Measurements from ENCODE around the gene NEK1. TPM values are rescaled to one million over a fixed set of nuclear protein-coding genes. Genes with fewer than 3 reads are reported as not detected.

Gene NEK1
- total and polyA plus RNA-seq, 2 of the 13 experiments (the other 11 are each of a cell fraction or from before 2014, with no cell fraction given), result 2.9 to 5.4 TPM

GRCh38 chr4:169611991-169612870 lies at the start of gene NEK1 (continued):
- no peak for TF ChIP-seq EED (CRISPR knock-in tag; IDR thresholded peaks at IDR 0.05)
- no peak for TF ChIP-seq MAFF (IDR thresholded peaks at IDR 0.05; ENCODE audit: low read depth, low read length)
- TF ChIP-seq ZNF546 (CRISPR knock-in tag; conservative IDR thresholded peaks at IDR 0.05), result no peak
- TF ChIP-seq RCOR2 (CRISPR knock-in tag; IDR thresholded peaks at IDR 0.05), result no peak
- no peak for TF ChIP-seq NFRKB (IDR thresholded peaks at IDR 0.05)
- TF ChIP-seq ZNF816 (CRISPR knock-in tag; IDR thresholded peaks at IDR 0.05; ENCODE audit: borderline replicate concordance), result no peak; the same call in 1 of the 2 replicates
- TF ChIP-seq ZNF3 (CRISPR knock-in tag; IDR thresholded peaks at IDR 0.05), result no peak
- no peak for TF ChIP-seq NFE2 (CRISPR knock-in tag; IDR thresholded peaks at IDR 0.05)
- TF ChIP-seq, protein P1, sequence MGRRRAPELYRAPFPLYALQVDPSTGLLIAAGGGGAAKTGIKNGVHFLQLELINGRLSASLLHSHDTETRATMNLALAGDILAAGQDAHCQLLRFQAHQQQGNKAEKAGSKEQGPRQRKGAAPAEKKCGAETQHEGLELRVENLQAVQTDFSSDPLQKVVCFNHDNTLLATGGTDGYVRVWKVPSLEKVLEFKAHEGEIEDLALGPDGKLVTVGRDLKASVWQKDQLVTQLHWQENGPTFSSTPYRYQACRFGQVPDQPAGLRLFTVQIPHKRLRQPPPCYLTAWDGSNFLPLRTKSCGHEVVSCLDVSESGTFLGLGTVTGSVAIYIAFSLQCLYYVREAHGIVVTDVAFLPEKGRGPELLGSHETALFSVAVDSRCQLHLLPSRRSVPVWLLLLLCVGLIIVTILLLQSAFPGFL (CRISPR knock-in tag; IDR thresholded peaks at IDR 0.05), result no peak
- no peak for TF ChIP-seq TARDBP (CRISPR knock-in tag; IDR thresholded peaks at IDR 0.05)
- TF ChIP-seq MBD4 (IDR thresholded peaks at IDR 0.05; ENCODE audit: borderline replicate concordance, low read length), result no peak
- TF ChIP-seq EEA1 (CRISPR knock-in tag; IDR thresholded peaks at IDR 0.05; ENCODE audit: borderline replicate concordance), result no peak
- TF ChIP-seq TEAD3 (CRISPR knock-in tag; optimal IDR thresholded peaks at IDR 0.05; ENCODE audit: borderline replicate concordance), result no peak
- TF ChIP-seq ZNF138 (CRISPR knock-in tag; IDR thresholded peaks at IDR 0.05; ENCODE audit: low read depth), result peak; percentile 80; the same call in 1 of the 2 replicates
- no peak; the same call in 1 of the 2 replicates for TF ChIP-seq ZNF772 (CRISPR knock-in tag; IDR thresholded peaks at IDR 0.05)
- TF ChIP-seq DZIP1 (CRISPR knock-in tag; IDR thresholded peaks at IDR 0.05), result 0 out of 2 replicates have a peak, but pooled peaks have one; percentile 40
- no peak for TF ChIP-seq RBAK (CRISPR knock-in tag; IDR thresholded peaks at IDR 0.05)
- TF ChIP-seq NFIB (CRISPR knock-in tag; IDR thresholded peaks at IDR 0.05; ENCODE audit: borderline replicate concordance), result no peak
- TF ChIP-seq, protein P2, sequence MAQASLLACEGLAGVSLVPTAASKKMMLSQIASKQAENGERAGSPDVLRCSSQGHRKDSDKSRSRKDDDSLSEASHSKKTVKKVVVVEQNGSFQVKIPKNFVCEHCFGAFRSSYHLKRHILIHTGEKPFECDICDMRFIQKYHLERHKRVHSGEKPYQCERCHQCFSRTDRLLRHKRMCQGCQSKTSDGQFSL (CRISPR knock-in tag; IDR thresholded peaks at IDR 0.05), result no peak
- no peak for TF ChIP-seq ZNF572 (CRISPR knock-in tag; IDR thresholded peaks at IDR 0.05)
- no peak for TF ChIP-seq ONECUT2 (CRISPR knock-in tag; IDR thresholded peaks at IDR 0.05)
- no peak for TF ChIP-seq ZNF468 (CRISPR knock-in tag; IDR thresholded peaks at IDR 0.05)
- TF ChIP-seq ZFY (CRISPR knock-in tag; IDR thresholded peaks at IDR 0.05), result peak; percentile 65
- TF ChIP-seq FOXA3 (CRISPR knock-in tag; IDR thresholded peaks at IDR 0.05), result peak; percentile 4; the same call in 1 of the 2 replicates
- no peak; the same call in 1 of the 2 replicates for TF ChIP-seq ZNF616 (CRISPR knock-in tag; IDR thresholded peaks at IDR 0.05; ENCODE audit: low read depth)
- TF ChIP-seq MEIS1 (CRISPR knock-in tag; IDR thresholded peaks at IDR 0.05; ENCODE audit: borderline replicate concordance), result no peak

Measured in HepG2 (cell line).